Keratinocyte (primary cell): ENCODE results near the gene DEUP1.

Experiments
- EZH2 ChIP-seq: IDR thresholded peaks from one replicate; pipeline ENCODE4 v1.6.1; 2012; ENCODE audit warnings: inconsistent platforms, mild to moderate bottlenecking, low read length, moderate library complexity
- TF ChIP-seq, protein P1 (sequence below), 3 experiments: IDR thresholded peaks in 1 of 3; conservative IDR thresholded peaks in 1 of 3; optimal IDR thresholded peaks in 1 of 3; 2 replicates in 2 of 3; 3 replicates in 1 of 3; pipeline versions ENCODE3 to v1.5.1; 2011; ENCODE audit warnings: low read length in 3 of 3, mild to moderate bottlenecking in 3 of 3, moderate library complexity in 2 of 3, control low read depth in 1 of 3, inconsistent platforms in 1 of 3; ENCODE audit not compliant: insufficient read depth in 2 of 3; ENCODE audit errors: extremely low read depth in 1 of 3

DNA sequence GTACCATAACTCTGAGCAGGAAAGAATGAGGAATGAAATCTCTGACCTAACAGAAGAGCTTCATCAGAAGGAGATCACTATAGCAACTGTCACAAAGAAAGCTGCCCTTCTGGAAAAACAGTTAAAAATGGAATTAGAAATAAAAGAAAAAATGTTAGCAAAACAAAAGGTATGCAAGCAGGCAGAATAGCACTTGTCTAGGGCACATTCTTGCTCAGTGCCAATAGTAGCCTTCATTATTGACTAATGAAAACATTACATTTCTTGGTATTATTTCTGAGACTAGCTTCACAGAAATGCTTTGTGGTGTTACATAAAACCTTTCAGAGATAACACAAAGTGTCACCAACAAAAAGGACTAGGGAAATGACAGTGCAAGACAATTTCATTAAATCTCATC, 63.9 kb downstream of the DEUP1 start:
- TF ChIP-seq EZH2 = no peak
- TF ChIP-seq, protein P1, sequence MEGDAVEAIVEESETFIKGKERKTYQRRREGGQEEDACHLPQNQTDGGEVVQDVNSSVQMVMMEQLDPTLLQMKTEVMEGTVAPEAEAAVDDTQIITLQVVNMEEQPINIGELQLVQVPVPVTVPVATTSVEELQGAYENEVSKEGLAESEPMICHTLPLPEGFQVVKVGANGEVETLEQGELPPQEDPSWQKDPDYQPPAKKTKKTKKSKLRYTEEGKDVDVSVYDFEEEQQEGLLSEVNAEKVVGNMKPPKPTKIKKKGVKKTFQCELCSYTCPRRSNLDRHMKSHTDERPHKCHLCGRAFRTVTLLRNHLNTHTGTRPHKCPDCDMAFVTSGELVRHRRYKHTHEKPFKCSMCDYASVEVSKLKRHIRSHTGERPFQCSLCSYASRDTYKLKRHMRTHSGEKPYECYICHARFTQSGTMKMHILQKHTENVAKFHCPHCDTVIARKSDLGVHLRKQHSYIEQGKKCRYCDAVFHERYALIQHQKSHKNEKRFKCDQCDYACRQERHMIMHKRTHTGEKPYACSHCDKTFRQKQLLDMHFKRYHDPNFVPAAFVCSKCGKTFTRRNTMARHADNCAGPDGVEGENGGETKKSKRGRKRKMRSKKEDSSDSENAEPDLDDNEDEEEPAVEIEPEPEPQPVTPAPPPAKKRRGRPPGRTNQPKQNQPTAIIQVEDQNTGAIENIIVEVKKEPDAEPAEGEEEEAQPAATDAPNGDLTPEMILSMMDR (optimal IDR thresholded peaks at IDR 0.05 in 1 of 3, IDR thresholded peaks at IDR 0.05 in 1 of 3, conservative IDR thresholded peaks at IDR 0.05 in 1 of 3; ENCODE audit: extremely low read depth in 1 of 3, insufficient read depth in 2 of 3, low read length in 3 of 3) = no peak
